B cell (primary cell): Measurements from ENCODE around the gene WWP2. TPM values are rescaled to one million over a fixed set of nuclear protein-coding genes. Genes with fewer than 3 reads are reported as not detected.

Experiments used
- ATAC-seq: fragments of 200-7000 bp; cut with Tn5 transposase; one replicate; pipeline ENCODE4 v1.10.0; 2021; ENCODE audit warnings: low read depth, mild to moderate bottlenecking, moderate number of reproducible peaks, moderate library complexity
- CTCF ChIA-PET: fragments of 350-600 bp; sonication (Branson Sonifier 250); formaldehyde crosslinking; loops from one replicate; lab custom pipeline; 2021; ENCODE audit warnings: antibody characterized with exemption, inconsistent platforms; lab: Charles Lee
- POLR2A ChIA-PET: fragments of 350-600 bp; sonication (Branson Sonifier 250); formaldehyde crosslinking; loops from one replicate; lab custom pipeline; 2021; ENCODE audit warnings: antibody characterized with exemption; lab: Charles Lee
- DNase-seq: peaks from one replicate; pipeline ENCODE4 v3.0.0; 2013
- H2AFZ ChIP-seq: 2 replicates; pipeline ENCODE4 v1.6.1; 2012; ENCODE audit warnings: mild to moderate bottlenecking, low read depth, low read length; ENCODE audit not compliant: insufficient read depth, poor library complexity, severe bottlenecking
- H3K27ac ChIP-seq, 2 donors: 1 replicate in 1 of 2; 2 replicates in 1 of 2; pipeline ENCODE4 v1.5.1; 2012 to 2013; ENCODE audit warnings: low read length in 2 of 2, mild to moderate bottlenecking in 2 of 2, moderate library complexity in 1 of 2
- H3K27me3 ChIP-seq, 4 experiments: fragments of 200-600 bp in 1 of 4; sonication (generic) in 1 of 4; replicated peaks in 1 of 4; 1 replicate in 2 of 4; 2 replicates in 2 of 4; pipeline versions ENCODE4 v1.6.1 to v1.7.0; 2013 to 2016; ENCODE audit warnings: low read length in 3 of 4, mild to moderate bottlenecking in 2 of 4, mixed read lengths in 1 of 4, moderate library complexity in 1 of 4; ENCODE audit not compliant: insufficient read depth in 4 of 4, control insufficient read depth in 3 of 4; ENCODE audit errors: control extremely low read depth in 1 of 4
- H3K36me3 ChIP-seq, 2 experiments: replicated peaks in 1 of 2; 1 replicate in 1 of 2; 2 replicates in 1 of 2; pipeline versions ENCODE4 v1.6.1 to v1.7.1; 2013; ENCODE audit warnings: low read length in 1 of 2; ENCODE audit not compliant: insufficient read depth in 2 of 2, control insufficient read depth in 1 of 2; ENCODE audit errors: control extremely low read depth in 1 of 2, extremely low read depth in 1 of 2
- H3K4me1 ChIP-seq, 2 donors: fragments of 200-600 bp in 1 of 2; sonication (generic) in 1 of 2; 1 replicate in 1 of 2; 2 replicates in 1 of 2; pipeline versions ENCODE4 v1.5.1 to v1.6.1; 2013 to 2017; ENCODE audit warnings: low read length in 2 of 2; ENCODE audit not compliant: control insufficient read depth in 2 of 2, insufficient read depth in 2 of 2
- H3K4me2 ChIP-seq: replicated peaks from 2 replicates; pipeline ENCODE3; 2012; ENCODE audit warnings: mild to moderate bottlenecking, low read depth, low read length; ENCODE audit not compliant: poor library complexity, severe bottlenecking
- H3K4me3 ChIP-seq, 5 experiments: fragments of 200-600 bp in 1 of 5; sonication (generic) in 1 of 5; 1 replicate in 3 of 5; 2 replicates in 2 of 5; pipeline versions ENCODE4 v1.5.1 to v1.7.0; 2011 to 2016; ENCODE audit warnings: low read length in 4 of 5, mild to moderate bottlenecking in 4 of 5, low read depth in 2 of 5, control low read depth in 1 of 5, moderate library complexity in 1 of 5; ENCODE audit not compliant: insufficient read depth in 1 of 5; ENCODE audit errors: control extremely low read depth in 1 of 5, extremely low read depth in 1 of 5
- H3K79me2 ChIP-seq: fragments of 200-600 bp; sonication (generic); one replicate; pipeline ENCODE4 v1.6.0; 2016; ENCODE audit warnings: low read length; ENCODE audit not compliant: control insufficient read depth, insufficient read depth
- H3K9ac ChIP-seq: fragments of 200-600 bp; sonication (generic); 2 replicates; pipeline ENCODE4 v1.6.1; 2017; ENCODE audit warnings: mild to moderate bottlenecking, low read length, moderate library complexity
- H3K9me3 ChIP-seq, 3 donors: one replicate each; pipeline versions ENCODE4 v1.6.1 to v1.7.1; 2013; ENCODE audit warnings: low read length in 2 of 3; ENCODE audit not compliant: control insufficient read depth in 2 of 3, insufficient read depth in 1 of 3; ENCODE audit errors: control extremely low read depth in 1 of 3
- H4K20me1 ChIP-seq: 2 replicates; pipeline ENCODE4 v1.6.0; 2012; ENCODE audit warnings: mild to moderate bottlenecking, low read length; ENCODE audit not compliant: insufficient read depth, control insufficient read depth, poor library complexity, severe bottlenecking
- H3K27ac Mint-ChIP-seq: one replicate; pipeline ENCODE4 v1.8.0; 2021; ENCODE audit warnings: mixed read lengths
- H3K27me3 Mint-ChIP-seq: one replicate; pipeline ENCODE4 v1.8.0; 2021; ENCODE audit warnings: mixed read lengths
- H3K4me1 Mint-ChIP-seq: one replicate; pipeline ENCODE4 v1.8.0; 2021; ENCODE audit warnings: mixed read lengths
- H3K4me3 Mint-ChIP-seq: one replicate; pipeline ENCODE4 v1.8.0; 2021; ENCODE audit warnings: mixed read lengths
- H3K9me3 Mint-ChIP-seq: one replicate; pipeline ENCODE4 v1.8.0; 2022; ENCODE audit warnings: mixed read lengths; ENCODE audit not compliant: insufficient read depth
- CTCF ChIP-seq: fragments of 200-600 bp; IDR thresholded peaks from one replicate; pipeline ENCODE4 v1.8.0; 2022; ENCODE audit warnings: antibody characterized with exemption, mild to moderate bottlenecking
- EZH2 ChIP-seq: IDR thresholded peaks from 2 replicates; pipeline ENCODE4 v1.6.1; 2012; ENCODE audit warnings: borderline replicate concordance, low read depth, mild to moderate bottlenecking, moderate library complexity, low read length; ENCODE audit not compliant: insufficient read depth, poor library complexity, severe bottlenecking
- WGBS: methylation state at CpG from one replicate; pipeline ENCODE4 v1.1.5; 2013; ENCODE audit warnings: missing lambda C conversion rate; ENCODE audit not compliant: insufficient coverage; 5-methylcytosine and 5-hydroxymethylcytosine counted together
- intact Hi-C: fragments of 100-400 bp; cut with micrococcal nuclease; formaldehyde crosslinking; loops from one replicate; pipeline ENCODE4 v1.10.0; 2022
- polyA plus RNA-seq: library from polyadenylated mRNA; depleted of rRNA; stranded (reverse); fragments of >200 nt; gene quantifications from 2 replicates; pipeline ENCODE4 v1.2.3, GENCODE V29; 2012
- total RNA-seq, 2 donors: library from RNA; stranded (reverse); fragments of 120-200 nt in 1 of 2; gene quantifications; 1 replicate in 1 of 2; 2 replicates in 1 of 2; pipeline versions ENCODE4 v1.2.3 to v1.2.4, GENCODE V29; 2013 to 2022

WWP2 gene
- total and polyA plus RNA-seq, 2 donors (not counting 1 experiment from before 2014, with no cell fraction given), result 33.4 to 105 TPM

- ATAC-seq, result no peak
- ChIA-PET POLR2A (no interaction called here), CTCF (interaction anchor here (4.2 kb wide), 1 partner anchor 12 kb away, joined by 22 read pairs; no protein-coding TSS in a partner anchor)
- Histone ChIP-seq H3K9me3 (no peaks in the 10 kb centered on the region), H3K9ac (no peak overlapping the region), H3K79me2 (no peaks in the 10 kb centered on the region), H3K4me1 (no peaks in the 10 kb centered on the region), H3K4me3 (no peak overlapping the region), H3K4me2 (no peak overlapping the region), H3K27ac (no peak overlapping the region), H3K27me3 (no peaks in the 10 kb centered on the region), H3K36me3 (peaks cover 4 to 12% of the 10 kb centered on the region in 2 experiments), H2AFZ (no peak overlapping the region), H4K20me1 (no peaks in the 10 kb centered on the region)
- WGBS, result 97% methylated on average over 17 of the region's 20 CpGs
- no peak overlapping the region for H3K4me3 Mint-ChIP-seq
- no peaks in the 10 kb centered on the region for H3K4me1 Mint-ChIP-seq
- H3K9me3 Mint-ChIP-seq, result no peaks in the 10 kb centered on the region
- H3K27ac Mint-ChIP-seq, result no peak overlapping the region
- no peak for DNase-seq
- TF ChIP-seq CTCF (no peak), EZH2 (no peak)
- no peaks in the 10 kb centered on the region for H3K27me3 Mint-ChIP-seq
- intact Hi-C loops, result no loop called here
Observed at GRCh38 chr16:69917739-69918138, 155.6 kb downstream of the WWP2 start.

DNA sequence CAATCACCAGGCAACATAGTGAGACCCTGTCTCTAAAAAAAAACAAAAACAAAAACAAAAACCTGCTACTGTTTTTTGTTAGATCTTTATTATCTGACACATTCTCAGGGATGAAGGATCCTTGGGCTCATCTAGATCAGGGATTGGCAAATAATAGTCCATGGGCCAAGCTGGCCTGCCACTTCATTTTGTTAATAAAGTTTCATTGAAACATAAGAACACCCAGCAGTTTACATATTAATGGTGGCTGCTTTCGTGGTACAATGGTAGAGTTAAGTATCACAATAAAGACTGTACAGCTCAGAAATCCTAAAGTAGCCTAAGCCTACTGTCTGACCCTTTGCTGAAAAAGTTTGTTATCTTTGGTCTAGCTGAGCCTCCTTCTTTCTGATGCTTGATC, 156.1 kb downstream of the WWP2 start:
- H3K79me2 ChIP-seq, result no peaks in the 10 kb centered on the region
- no peak overlapping the region for H3K27ac Mint-ChIP-seq
- no peak overlapping the region for H3K4me3 ChIP-seq
- ChIA-PET POLR2A (no interaction called here), CTCF (interaction anchor here (4.2 kb wide), 1 partner anchor 12 kb away, joined by 22 read pairs; no protein-coding TSS in a partner anchor)
- H2AFZ ChIP-seq, result no peak overlapping the region
- no peaks in the 10 kb centered on the region for H3K9me3 Mint-ChIP-seq
- H3K27me3 ChIP-seq, result no peaks in the 10 kb centered on the region
- H3K36me3 ChIP-seq, result peaks cover 4 to 12% of the 10 kb centered on the region in 2 experiments
- WGBS, result no CpG with 5 or more reads among the region's 1 CpG
- H3K9ac ChIP-seq, result no peak overlapping the region
- no peak overlapping the region for H3K4me3 Mint-ChIP-seq
- no peaks in the 10 kb centered on the region for H3K27me3 Mint-ChIP-seq
- H3K9me3 ChIP-seq, result no peaks in the 10 kb centered on the region
- H3K4me1 Mint-ChIP-seq, result no peaks in the 10 kb centered on the region
- DNase-seq, result no peak
- no peak overlapping the region for H3K4me2 ChIP-seq
- no peak for TF ChIP-seq CTCF
- no peak for TF ChIP-seq EZH2
- ATAC-seq, result no peak
- H4K20me1 ChIP-seq, result no peaks in the 10 kb centered on the region
- no peaks in the 10 kb centered on the region for H3K4me1 ChIP-seq
- H3K27ac ChIP-seq, result no peak overlapping the region
- intact Hi-C loops, result no loop called here
